Breast epithelium (tissue), 3 donors: ENCODE results near the gene SPTBN5.

Experiments
- POLR2AphosphoS5 ChIP-seq, 3 donors: sonication (generic); formaldehyde crosslinking; IDR thresholded peaks; one replicate each; pipeline ENCODE4 v1.6.1; 2017; ENCODE audit warnings: antibody characterized with exemption in 3 of 3
- TF ChIP-seq, protein P1 (sequence below), 3 donors: fragments of 450-650 bp; IDR thresholded peaks; one replicate each; pipeline ENCODE4 v1.5.1; 2016 to 2017; ENCODE audit warnings: antibody characterized with exemption in 3 of 3, mild to moderate bottlenecking in 3 of 3, moderate library complexity in 3 of 3

DNA sequence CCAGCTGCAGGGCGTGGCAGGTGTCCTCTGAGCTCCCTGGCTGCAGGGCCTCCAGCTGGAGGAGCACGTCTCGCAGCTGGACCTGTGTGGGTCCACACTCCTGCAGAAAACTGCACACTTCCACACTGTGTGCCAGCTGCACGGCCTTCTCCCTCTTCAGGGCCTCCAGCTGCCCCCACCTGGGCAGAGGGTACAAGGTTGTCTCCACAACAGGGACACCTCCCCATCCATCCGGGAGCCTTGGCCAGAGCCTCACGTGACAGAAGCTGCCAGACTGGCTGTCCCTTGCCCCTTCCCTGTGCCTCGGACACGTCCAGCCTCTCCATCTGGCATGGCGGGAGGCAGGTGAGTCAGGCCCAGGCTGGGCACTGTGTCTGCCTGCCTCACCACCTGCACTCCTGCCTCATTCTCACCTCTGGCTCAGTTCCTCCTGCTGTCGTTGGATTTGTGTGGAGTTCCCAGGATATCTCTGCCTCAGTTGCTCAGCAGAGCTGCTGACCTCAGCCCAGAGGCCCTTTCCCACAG is 14.5 kb downstream of the SPTBN5 start:
- TF ChIP-seq POLR2AphosphoS5 (IDR thresholded peaks at IDR 0.05): no peak
- TF ChIP-seq, protein P1, sequence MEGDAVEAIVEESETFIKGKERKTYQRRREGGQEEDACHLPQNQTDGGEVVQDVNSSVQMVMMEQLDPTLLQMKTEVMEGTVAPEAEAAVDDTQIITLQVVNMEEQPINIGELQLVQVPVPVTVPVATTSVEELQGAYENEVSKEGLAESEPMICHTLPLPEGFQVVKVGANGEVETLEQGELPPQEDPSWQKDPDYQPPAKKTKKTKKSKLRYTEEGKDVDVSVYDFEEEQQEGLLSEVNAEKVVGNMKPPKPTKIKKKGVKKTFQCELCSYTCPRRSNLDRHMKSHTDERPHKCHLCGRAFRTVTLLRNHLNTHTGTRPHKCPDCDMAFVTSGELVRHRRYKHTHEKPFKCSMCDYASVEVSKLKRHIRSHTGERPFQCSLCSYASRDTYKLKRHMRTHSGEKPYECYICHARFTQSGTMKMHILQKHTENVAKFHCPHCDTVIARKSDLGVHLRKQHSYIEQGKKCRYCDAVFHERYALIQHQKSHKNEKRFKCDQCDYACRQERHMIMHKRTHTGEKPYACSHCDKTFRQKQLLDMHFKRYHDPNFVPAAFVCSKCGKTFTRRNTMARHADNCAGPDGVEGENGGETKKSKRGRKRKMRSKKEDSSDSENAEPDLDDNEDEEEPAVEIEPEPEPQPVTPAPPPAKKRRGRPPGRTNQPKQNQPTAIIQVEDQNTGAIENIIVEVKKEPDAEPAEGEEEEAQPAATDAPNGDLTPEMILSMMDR (IDR thresholded peaks at IDR 0.05): no peak
